ENCODE data around the gene COX20.

COX20 gene

DNA sequence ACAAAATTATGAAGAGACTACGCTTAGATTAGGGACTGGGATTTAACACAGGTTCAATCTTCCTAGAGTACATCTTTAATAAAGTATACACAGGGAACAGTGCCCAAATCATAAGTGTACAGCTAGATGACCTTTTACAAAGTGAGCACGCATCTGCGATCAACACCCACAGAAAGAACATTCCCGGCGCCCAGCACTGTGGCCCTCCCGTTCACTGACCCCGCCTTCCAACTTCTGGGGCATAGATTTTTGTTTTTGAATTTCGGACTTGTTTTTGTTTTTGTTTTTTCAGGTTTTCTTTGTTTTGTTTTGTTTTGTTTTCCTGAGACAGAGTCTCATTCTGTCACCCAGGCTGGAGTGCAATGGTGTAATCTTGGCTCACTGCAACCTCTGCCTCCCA is 30.6 kb upstream of the COX20 start:
- H2AFZ ChIP-seq (ENCODE audit: low read depth, low read length, severe bottlenecking) = no peak overlapping the region
- H3K9ac ChIP-seq (ENCODE audit: low read length) = no peak overlapping the region
- no peaks in the 10 kb centered on the region for H3K9me3 ChIP-seq (ENCODE audit: insufficient read depth, low read length)
- H4K20me1 ChIP-seq (ENCODE audit: low read depth, low read length) = no peaks in the 10 kb centered on the region
- H3K79me2 ChIP-seq (ENCODE audit: insufficient read depth, low read length) = no peaks in the 10 kb centered on the region
- H3K27me3 ChIP-seq (ENCODE audit: low read length) = no peaks in the 10 kb centered on the region
- no peaks in the 10 kb centered on the region for H3K36me3 ChIP-seq (ENCODE audit: low read length)
- no peak overlapping the region for H3K4me3 ChIP-seq (ENCODE audit: insufficient read depth, low read length, poor library complexity, severe bottlenecking)
- H3F3A ChIP-seq (ENCODE audit: insufficient read depth) = no peaks in the 10 kb centered on the region
- H3K4me2 ChIP-seq (ENCODE audit: low read depth, low read length, poor library complexity, severe bottlenecking) = no peak overlapping the region
- no peak overlapping the region for H3K27ac ChIP-seq (ENCODE audit: low read depth, low read length)
- TF ChIP-seq, protein P1, sequence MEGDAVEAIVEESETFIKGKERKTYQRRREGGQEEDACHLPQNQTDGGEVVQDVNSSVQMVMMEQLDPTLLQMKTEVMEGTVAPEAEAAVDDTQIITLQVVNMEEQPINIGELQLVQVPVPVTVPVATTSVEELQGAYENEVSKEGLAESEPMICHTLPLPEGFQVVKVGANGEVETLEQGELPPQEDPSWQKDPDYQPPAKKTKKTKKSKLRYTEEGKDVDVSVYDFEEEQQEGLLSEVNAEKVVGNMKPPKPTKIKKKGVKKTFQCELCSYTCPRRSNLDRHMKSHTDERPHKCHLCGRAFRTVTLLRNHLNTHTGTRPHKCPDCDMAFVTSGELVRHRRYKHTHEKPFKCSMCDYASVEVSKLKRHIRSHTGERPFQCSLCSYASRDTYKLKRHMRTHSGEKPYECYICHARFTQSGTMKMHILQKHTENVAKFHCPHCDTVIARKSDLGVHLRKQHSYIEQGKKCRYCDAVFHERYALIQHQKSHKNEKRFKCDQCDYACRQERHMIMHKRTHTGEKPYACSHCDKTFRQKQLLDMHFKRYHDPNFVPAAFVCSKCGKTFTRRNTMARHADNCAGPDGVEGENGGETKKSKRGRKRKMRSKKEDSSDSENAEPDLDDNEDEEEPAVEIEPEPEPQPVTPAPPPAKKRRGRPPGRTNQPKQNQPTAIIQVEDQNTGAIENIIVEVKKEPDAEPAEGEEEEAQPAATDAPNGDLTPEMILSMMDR (IDR thresholded peaks at IDR 0.05; ENCODE audit: insufficient read depth, low read length, poor library complexity, severe bottlenecking) = no peak
- H3K9me2 ChIP-seq (replicated peaks; ENCODE audit: insufficient read depth, low read length) = no peaks in the 10 kb centered on the region

DNA sequence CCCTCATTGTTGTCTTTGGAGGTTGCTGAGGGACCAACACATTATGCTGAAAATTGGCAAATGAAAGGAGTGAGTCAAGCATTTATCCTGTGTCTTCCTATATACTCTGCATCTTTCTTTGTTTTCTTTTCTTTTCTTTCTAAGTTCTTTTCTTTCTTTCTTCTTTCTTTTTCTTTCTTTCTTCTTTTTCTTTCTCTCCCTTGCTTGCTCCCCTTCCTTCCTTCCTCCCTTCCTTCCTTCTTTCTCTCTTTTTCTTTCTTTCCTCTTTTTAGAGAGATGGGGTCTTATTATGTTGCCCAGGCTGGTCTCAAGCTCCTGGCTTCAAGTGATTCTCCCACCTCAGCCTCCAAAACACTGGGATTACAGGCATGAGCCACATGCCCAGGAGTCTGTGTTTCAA is 28.3 kb upstream of the COX20 start:
- Histone ChIP-seq H3K4me2 (ENCODE audit: low read depth, low read length, poor library complexity, severe bottlenecking) (no peak overlapping the region), H3K9ac (ENCODE audit: low read length) (no peak overlapping the region), H3K9me2 (replicated peaks; ENCODE audit: insufficient read depth, low read length) (no peaks in the 10 kb centered on the region), H3F3A (ENCODE audit: insufficient read depth) (no peaks in the 10 kb centered on the region), H3K36me3 (ENCODE audit: low read length) (no peaks in the 10 kb centered on the region), H3K9me3 (ENCODE audit: insufficient read depth, low read length) (no peaks in the 10 kb centered on the region), H4K20me1 (ENCODE audit: low read depth, low read length) (no peaks in the 10 kb centered on the region), H2AFZ (ENCODE audit: low read depth, low read length, severe bottlenecking) (no peak overlapping the region), H3K4me3 (ENCODE audit: insufficient read depth, low read length, poor library complexity, severe bottlenecking) (no peak overlapping the region), H3K27me3 (ENCODE audit: low read length) (no peaks in the 10 kb centered on the region), H3K79me2 (ENCODE audit: insufficient read depth, low read length) (no peaks in the 10 kb centered on the region), H3K27ac (ENCODE audit: low read depth, low read length) (no peak overlapping the region)
- TF ChIP-seq EZH2phosphoT487 (conservative IDR thresholded peaks at IDR 0.05; ENCODE audit: low read length) = no peak
- TF ChIP-seq, protein P1 (IDR thresholded peaks at IDR 0.05; ENCODE audit: insufficient read depth, low read length, poor library complexity, severe bottlenecking) = no peak

DNA sequence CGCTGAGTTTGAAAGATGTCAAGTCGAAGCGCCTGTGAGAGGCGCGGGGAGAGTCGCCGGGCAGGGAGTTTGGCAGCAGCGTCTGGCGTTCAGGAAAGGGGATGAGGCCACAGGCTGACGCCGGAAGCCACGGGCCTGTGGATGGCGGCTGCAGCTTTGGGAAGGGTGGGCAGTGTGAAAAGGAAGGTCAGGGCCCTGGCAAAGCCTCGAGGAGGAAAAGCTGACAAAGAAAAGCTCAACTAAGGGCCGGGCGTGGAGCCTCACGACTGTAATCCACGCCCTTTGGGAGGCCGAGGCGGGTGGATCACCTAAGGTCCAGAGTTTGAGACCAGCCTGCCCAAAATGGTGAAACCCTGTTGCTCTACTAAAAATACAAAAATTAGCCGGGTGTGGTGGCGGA is 25.2 kb upstream of the COX20 start:
- Histone ChIP-seq H3K9ac (ENCODE audit: low read length) (no peak overlapping the region), H3K79me2 (ENCODE audit: insufficient read depth, low read length) (no peaks in the 10 kb centered on the region), H3F3A (ENCODE audit: insufficient read depth) (no peaks in the 10 kb centered on the region), H3K36me3 (ENCODE audit: low read length) (no peaks in the 10 kb centered on the region), H3K27ac (ENCODE audit: low read depth, low read length) (no peak overlapping the region), H3K4me3 (ENCODE audit: insufficient read depth, low read length, poor library complexity, severe bottlenecking) (no peak overlapping the region), H3K4me2 (ENCODE audit: low read depth, low read length, poor library complexity, severe bottlenecking) (no peak overlapping the region), H3K27me3 (ENCODE audit: low read length) (no peaks in the 10 kb centered on the region), H2AFZ (ENCODE audit: low read depth, low read length, severe bottlenecking) (no peak overlapping the region), H3K9me3 (ENCODE audit: insufficient read depth, low read length) (no peaks in the 10 kb centered on the region), H4K20me1 (ENCODE audit: low read depth, low read length) (no peaks in the 10 kb centered on the region), H3K9me2 (replicated peaks; ENCODE audit: insufficient read depth, low read length) (no peaks in the 10 kb centered on the region)
- TF ChIP-seq EZH2phosphoT487 (conservative IDR thresholded peaks at IDR 0.05; ENCODE audit: low read length) = no peak
- TF ChIP-seq, protein P1 (IDR thresholded peaks at IDR 0.05; ENCODE audit: insufficient read depth, low read length, poor library complexity, severe bottlenecking) = no peak

DNA sequence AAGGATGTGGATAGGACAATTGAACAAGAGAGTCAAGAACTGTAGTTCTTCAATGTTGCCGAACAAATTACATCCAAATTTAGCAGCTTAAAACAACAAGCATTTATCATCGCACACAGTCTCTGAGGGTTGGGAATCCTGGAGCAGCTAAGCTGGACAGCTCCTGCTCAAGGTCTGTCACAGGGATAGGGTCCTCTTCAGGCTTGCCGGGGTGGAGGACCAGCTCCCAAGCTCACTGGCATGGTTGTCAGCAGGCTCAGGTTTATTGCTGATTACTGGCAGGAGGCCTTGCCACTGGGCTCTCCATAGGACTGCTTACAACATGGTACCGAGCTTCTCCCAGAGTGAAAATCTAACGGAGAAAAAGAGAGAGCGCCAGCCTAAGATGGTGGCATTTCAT is 22.1 kb upstream of the COX20 start:
- H3K4me2 ChIP-seq (ENCODE audit: low read depth, low read length, poor library complexity, severe bottlenecking) = no peak overlapping the region
- TF ChIP-seq, protein P1 (IDR thresholded peaks at IDR 0.05; ENCODE audit: insufficient read depth, low read length, poor library complexity, severe bottlenecking) = no peak
- no peak for TF ChIP-seq EZH2phosphoT487 (conservative IDR thresholded peaks at IDR 0.05; ENCODE audit: low read length)
- no peak overlapping the region for H3K9ac ChIP-seq (ENCODE audit: low read length)
- no peak overlapping the region for H3K27ac ChIP-seq (ENCODE audit: low read depth, low read length)
- H3K36me3 ChIP-seq (ENCODE audit: low read length) = no peaks in the 10 kb centered on the region
- H3K9me2 ChIP-seq (replicated peaks; ENCODE audit: insufficient read depth, low read length) = no peaks in the 10 kb centered on the region
- no peaks in the 10 kb centered on the region for H3K27me3 ChIP-seq (ENCODE audit: low read length)
- no peaks in the 10 kb centered on the region for H3F3A ChIP-seq (ENCODE audit: insufficient read depth)
- no peaks in the 10 kb centered on the region for H3K79me2 ChIP-seq (ENCODE audit: insufficient read depth, low read length)
- no peaks in the 10 kb centered on the region for H3K9me3 ChIP-seq (ENCODE audit: insufficient read depth, low read length)
- H4K20me1 ChIP-seq (ENCODE audit: low read depth, low read length) = no peaks in the 10 kb centered on the region
- no peak overlapping the region for H3K4me3 ChIP-seq (ENCODE audit: insufficient read depth, low read length, poor library complexity, severe bottlenecking)
- H2AFZ ChIP-seq (ENCODE audit: low read depth, low read length, severe bottlenecking) = no peak overlapping the region

Measured in SU-DHL-6 (cell line).